GM12873 (cell line): ENCODE results near the gene ARID3C.

Experiments
- TF ChIP-seq, protein P1 (sequence below): IDR thresholded peaks from 2 replicates; pipeline ENCODE4 v1.5.1; 2012; ENCODE audit warnings: low read depth, mild to moderate bottlenecking, moderate library complexity, low read length, control low read depth; ENCODE audit not compliant: insufficient read depth; ENCODE audit errors: missing control alignments

Gene ARID3C

GRCh38 chr9:34628656-34629490, at the start of gene ARID3C:
ARID3C (minus strand) TSS chr9:34629066; CDS start chr9:34628014, 1,052 bp downstream.
- TF ChIP-seq, protein P1, sequence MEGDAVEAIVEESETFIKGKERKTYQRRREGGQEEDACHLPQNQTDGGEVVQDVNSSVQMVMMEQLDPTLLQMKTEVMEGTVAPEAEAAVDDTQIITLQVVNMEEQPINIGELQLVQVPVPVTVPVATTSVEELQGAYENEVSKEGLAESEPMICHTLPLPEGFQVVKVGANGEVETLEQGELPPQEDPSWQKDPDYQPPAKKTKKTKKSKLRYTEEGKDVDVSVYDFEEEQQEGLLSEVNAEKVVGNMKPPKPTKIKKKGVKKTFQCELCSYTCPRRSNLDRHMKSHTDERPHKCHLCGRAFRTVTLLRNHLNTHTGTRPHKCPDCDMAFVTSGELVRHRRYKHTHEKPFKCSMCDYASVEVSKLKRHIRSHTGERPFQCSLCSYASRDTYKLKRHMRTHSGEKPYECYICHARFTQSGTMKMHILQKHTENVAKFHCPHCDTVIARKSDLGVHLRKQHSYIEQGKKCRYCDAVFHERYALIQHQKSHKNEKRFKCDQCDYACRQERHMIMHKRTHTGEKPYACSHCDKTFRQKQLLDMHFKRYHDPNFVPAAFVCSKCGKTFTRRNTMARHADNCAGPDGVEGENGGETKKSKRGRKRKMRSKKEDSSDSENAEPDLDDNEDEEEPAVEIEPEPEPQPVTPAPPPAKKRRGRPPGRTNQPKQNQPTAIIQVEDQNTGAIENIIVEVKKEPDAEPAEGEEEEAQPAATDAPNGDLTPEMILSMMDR, result no peak

GRCh38 chr9:34675869-34676268, 47.0 kb upstream of the ARID3C start:
- TF ChIP-seq, protein P1, result no peak

- TF ChIP-seq, protein P1, result peak; percentile 81
Observed at GRCh38 chr9:34675048-34675714, 46.3 kb upstream of the ARID3C start.

- TF ChIP-seq, protein P1, result no peak
Observed at GRCh38 chr9:34674440-34674839, 45.6 kb upstream of the ARID3C start.

DNA sequence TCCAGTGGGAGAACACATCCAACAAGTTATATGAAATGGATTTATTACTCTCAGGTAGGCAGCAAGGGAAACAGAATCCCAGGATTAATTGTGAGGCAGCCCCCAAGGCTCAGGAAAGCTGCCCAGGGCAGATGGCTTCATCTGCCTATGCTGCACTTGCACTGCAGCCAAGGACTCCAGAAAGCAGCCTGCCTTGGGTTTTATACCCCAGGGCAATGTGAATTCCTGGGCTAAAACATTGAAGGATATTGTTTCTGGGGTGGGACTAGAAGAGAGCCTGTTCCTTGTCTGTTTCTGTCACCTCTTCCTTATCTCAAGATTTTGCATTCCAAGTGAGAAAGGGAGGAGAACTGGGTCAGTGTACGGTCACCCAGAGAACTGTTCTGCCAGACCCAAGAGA, 42.4 kb upstream of the ARID3C start:
- TF ChIP-seq, protein P1, result no peak

GRCh38 chr9:34669809-34670562, 41.1 kb upstream of the ARID3C start:
- TF ChIP-seq, protein P1, result no peak
